ENCODE measurements around the gene RGPD3. TPM values are rescaled to one million over a fixed set of nuclear protein-coding genes. Genes with fewer than 3 reads are reported as not detected.
A peak's percentile ranks its signal among the peaks of the same experiment; 100 is the strongest.
"Not testable (repeated sequence)": the region's sequence is repeated elsewhere in the genome, so short reads cannot be mapped to it uniquely, and the experiment has no call there.

Gene RGPD3
- total RNA-seq (0.27 and 0.36 TPM in 2 replicates), polyA plus RNA-seq (0.06 TPM in 1 of 2 replicates, not detected in the other)

- not testable (repeated sequence) for H3K27me3 ChIP-seq; H3K4me1 ChIP-seq (ENCODE audit: insufficient read depth); H3K27ac ChIP-seq; H2AFZ ChIP-seq; H3K4me2 ChIP-seq; H3K9me2 ChIP-seq (replicated peaks; ENCODE audit: insufficient read depth); H3K36me3 ChIP-seq (replicated peaks; ENCODE audit: insufficient read depth, low read depth); H3K79me2 ChIP-seq; DNase-seq (ENCODE audit: low spot score); H3K9me3 ChIP-seq (ENCODE audit: low read depth); H4K20me1 ChIP-seq (ENCODE audit: insufficient read depth, poor library complexity, severe bottlenecking); H3K4me3 ChIP-seq
- WGBS (ENCODE audit: low lambda C conversion rate, missing lambda C conversion rate), result 97% methylated on average over 43 of the region's 45 CpGs
These were observed at the start of gene RGPD3 for GRCh38 chr2:106468107-106468506. Gene RGPD3, minus strand, starts transcription at chr2:106468413. Its CDS starts 125 bp downstream, at chr2:106468288.

- Histone ChIP-seq H4K20me1 (ENCODE audit: insufficient read depth, poor library complexity, severe bottlenecking) (no peaks in the 10 kb centered on the region), H3K27ac (no peak overlapping the region), H3K27me3 (no peaks in the 10 kb centered on the region), H3K36me3 (replicated peaks; ENCODE audit: insufficient read depth, low read depth) (no peaks in the 10 kb centered on the region), H3K4me1 (ENCODE audit: insufficient read depth) (no peaks in the 10 kb centered on the region), H3K79me2 (no peaks in the 10 kb centered on the region), H3K4me3 (no peak overlapping the region), H3K9me2 (replicated peaks; ENCODE audit: insufficient read depth) (no peaks in the 10 kb centered on the region), H2AFZ (no peak overlapping the region), H3K9me3 (ENCODE audit: low read depth) (no peaks in the 10 kb centered on the region), H3K4me2 (no peak overlapping the region)
- 95% methylated on average over 11 of the region's 11 CpGs for WGBS (ENCODE audit: low lambda C conversion rate, missing lambda C conversion rate)
- TF ChIP-seq EZH2 (IDR thresholded peaks at IDR 0.05; ENCODE audit: borderline replicate concordance) (no peak), EZH2phosphoT487 (IDR thresholded peaks at IDR 0.05; ENCODE audit: low read depth, severe bottlenecking, unreplicated experiment) (no peak)
- TF ChIP-seq, protein P1, sequence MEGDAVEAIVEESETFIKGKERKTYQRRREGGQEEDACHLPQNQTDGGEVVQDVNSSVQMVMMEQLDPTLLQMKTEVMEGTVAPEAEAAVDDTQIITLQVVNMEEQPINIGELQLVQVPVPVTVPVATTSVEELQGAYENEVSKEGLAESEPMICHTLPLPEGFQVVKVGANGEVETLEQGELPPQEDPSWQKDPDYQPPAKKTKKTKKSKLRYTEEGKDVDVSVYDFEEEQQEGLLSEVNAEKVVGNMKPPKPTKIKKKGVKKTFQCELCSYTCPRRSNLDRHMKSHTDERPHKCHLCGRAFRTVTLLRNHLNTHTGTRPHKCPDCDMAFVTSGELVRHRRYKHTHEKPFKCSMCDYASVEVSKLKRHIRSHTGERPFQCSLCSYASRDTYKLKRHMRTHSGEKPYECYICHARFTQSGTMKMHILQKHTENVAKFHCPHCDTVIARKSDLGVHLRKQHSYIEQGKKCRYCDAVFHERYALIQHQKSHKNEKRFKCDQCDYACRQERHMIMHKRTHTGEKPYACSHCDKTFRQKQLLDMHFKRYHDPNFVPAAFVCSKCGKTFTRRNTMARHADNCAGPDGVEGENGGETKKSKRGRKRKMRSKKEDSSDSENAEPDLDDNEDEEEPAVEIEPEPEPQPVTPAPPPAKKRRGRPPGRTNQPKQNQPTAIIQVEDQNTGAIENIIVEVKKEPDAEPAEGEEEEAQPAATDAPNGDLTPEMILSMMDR (IDR thresholded peaks at IDR 0.05; ENCODE audit: poor library complexity), result no peak
- DNase-seq (ENCODE audit: low spot score), result no peak
These were observed 49.1 kb upstream of the RGPD3 start for GRCh38 chr2:106517329-106517728.

DNA sequence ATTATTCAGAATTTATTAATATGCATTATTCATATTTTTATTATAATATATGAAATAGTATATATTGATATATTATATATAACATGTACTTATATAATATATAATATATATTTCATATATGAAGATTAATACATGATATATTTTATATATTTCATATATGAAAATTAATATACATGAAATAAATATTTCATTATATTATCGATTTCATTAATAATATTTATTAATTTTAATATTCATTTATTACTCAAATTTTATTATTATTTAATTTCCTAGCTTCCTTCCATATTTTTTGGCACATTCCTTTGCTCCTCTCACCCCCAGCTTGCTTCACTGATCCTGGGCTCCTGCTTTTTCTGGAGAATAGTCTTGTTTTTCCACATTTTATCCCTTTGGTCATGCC, 48.7 kb upstream of the RGPD3 start:
- Histone ChIP-seq H3K27ac (no peak overlapping the region), H3K27me3 (no peaks in the 10 kb centered on the region), H3K9me2 (replicated peaks; ENCODE audit: insufficient read depth) (no peaks in the 10 kb centered on the region), H2AFZ (no peak overlapping the region), H3K4me2 (no peak overlapping the region), H3K9me3 (ENCODE audit: low read depth) (no peaks in the 10 kb centered on the region), H3K79me2 (no peaks in the 10 kb centered on the region), H3K4me3 (no peak overlapping the region), H4K20me1 (ENCODE audit: insufficient read depth, poor library complexity, severe bottlenecking) (no peaks in the 10 kb centered on the region), H3K36me3 (replicated peaks; ENCODE audit: insufficient read depth, low read depth) (no peaks in the 10 kb centered on the region), H3K4me1 (ENCODE audit: insufficient read depth) (no peaks in the 10 kb centered on the region)
- DNase-seq (ENCODE audit: low spot score), result no peak
- no peak for TF ChIP-seq EZH2phosphoT487 (IDR thresholded peaks at IDR 0.05; ENCODE audit: low read depth, severe bottlenecking, unreplicated experiment)
- TF ChIP-seq, protein P1 (IDR thresholded peaks at IDR 0.05; ENCODE audit: poor library complexity), result no peak
- TF ChIP-seq EZH2 (IDR thresholded peaks at IDR 0.05; ENCODE audit: borderline replicate concordance), result no peak
- 100% methylated on average over 1 of the region's 1 CpG for WGBS (ENCODE audit: low lambda C conversion rate, missing lambda C conversion rate)

- no peaks in the 10 kb centered on the region for H3K4me1 ChIP-seq (ENCODE audit: insufficient read depth)
- TF ChIP-seq, protein P1 (IDR thresholded peaks at IDR 0.05; ENCODE audit: poor library complexity), result no peak
- no peak for TF ChIP-seq EZH2 (IDR thresholded peaks at IDR 0.05; ENCODE audit: borderline replicate concordance)
- no peak for TF ChIP-seq EZH2phosphoT487 (IDR thresholded peaks at IDR 0.05; ENCODE audit: low read depth, severe bottlenecking, unreplicated experiment)
- no peaks in the 10 kb centered on the region for H3K27me3 ChIP-seq
- DNase-seq (ENCODE audit: low spot score), result no peak
- H4K20me1 ChIP-seq (ENCODE audit: insufficient read depth, poor library complexity, severe bottlenecking), result no peaks in the 10 kb centered on the region
- H3K9me2 ChIP-seq (replicated peaks; ENCODE audit: insufficient read depth), result no peaks in the 10 kb centered on the region
- no peaks in the 10 kb centered on the region for H3K36me3 ChIP-seq (replicated peaks; ENCODE audit: insufficient read depth, low read depth)
- no peaks in the 10 kb centered on the region for H3K9me3 ChIP-seq (ENCODE audit: low read depth)
- H3K79me2 ChIP-seq, result no peaks in the 10 kb centered on the region
- H2AFZ ChIP-seq, result no peak overlapping the region
- H3K4me3 ChIP-seq, result no peak overlapping the region
- no peak overlapping the region for H3K27ac ChIP-seq
- no peak overlapping the region for H3K4me2 ChIP-seq
- 86% methylated on average over 4 of the region's 4 CpGs for WGBS (ENCODE audit: low lambda C conversion rate, missing lambda C conversion rate)
These were observed 48.2 kb upstream of the RGPD3 start for GRCh38 chr2:106516436-106516835.

DNA sequence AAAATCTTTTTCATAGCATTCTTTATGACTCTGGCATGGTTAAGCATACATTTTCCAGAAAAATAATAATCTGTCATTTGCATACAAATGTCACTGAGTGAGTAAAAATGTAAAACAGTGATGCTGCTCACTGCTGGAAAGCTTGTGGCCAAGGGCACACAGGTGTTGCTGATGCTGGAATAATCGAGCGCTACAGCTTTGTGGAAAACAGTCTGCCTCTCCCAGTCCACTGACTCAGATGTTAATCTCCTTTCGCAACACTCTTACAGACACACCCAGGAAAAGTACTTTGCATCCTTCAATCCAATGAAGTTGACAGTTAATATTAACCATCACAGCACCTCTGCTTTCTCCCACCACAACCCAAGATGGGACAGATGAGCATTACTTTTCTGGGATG, 46.6 kb upstream of the RGPD3 start:
- not testable (repeated sequence) for H3K4me1 ChIP-seq (ENCODE audit: insufficient read depth); H3K27ac ChIP-seq; H4K20me1 ChIP-seq (ENCODE audit: insufficient read depth, poor library complexity, severe bottlenecking); H3K9me2 ChIP-seq (replicated peaks; ENCODE audit: insufficient read depth); H3K4me3 ChIP-seq; H3K9me3 ChIP-seq (ENCODE audit: low read depth); H3K27me3 ChIP-seq; H3K36me3 ChIP-seq (replicated peaks; ENCODE audit: insufficient read depth, low read depth); H3K79me2 ChIP-seq; H3K4me2 ChIP-seq; H2AFZ ChIP-seq
- WGBS (ENCODE audit: low lambda C conversion rate, missing lambda C conversion rate), result 72% methylated on average over 3 of the region's 3 CpGs
- peak; percentile 38 for DNase-seq (ENCODE audit: low spot score)

- H3K9me3 ChIP-seq (ENCODE audit: low read depth); H4K20me1 ChIP-seq (ENCODE audit: insufficient read depth, poor library complexity, severe bottlenecking); H3K36me3 ChIP-seq (replicated peaks; ENCODE audit: insufficient read depth, low read depth); H3K9me2 ChIP-seq (replicated peaks; ENCODE audit: insufficient read depth); H3K4me3 ChIP-seq; H3K4me2 ChIP-seq; H2AFZ ChIP-seq; H3K27me3 ChIP-seq; DNase-seq (ENCODE audit: low spot score); H3K27ac ChIP-seq; H3K79me2 ChIP-seq; H3K4me1 ChIP-seq (ENCODE audit: insufficient read depth): not testable (repeated sequence)
- WGBS (ENCODE audit: low lambda C conversion rate, missing lambda C conversion rate), result 92% methylated on average over 4 of the region's 5 CpGs
These were observed 45.2 kb upstream of the RGPD3 start for GRCh38 chr2:106513391-106513790.
